ENCODE results near the gene TUT4. TPM values are rescaled to one million over a fixed set of nuclear protein-coding genes. Genes with fewer than 3 reads are reported as not detected.

Gene TUT4
- total and polyA plus RNA-seq, 9 donors, result 35.6 to 90.5 (median 65.2) TPM

DNA sequence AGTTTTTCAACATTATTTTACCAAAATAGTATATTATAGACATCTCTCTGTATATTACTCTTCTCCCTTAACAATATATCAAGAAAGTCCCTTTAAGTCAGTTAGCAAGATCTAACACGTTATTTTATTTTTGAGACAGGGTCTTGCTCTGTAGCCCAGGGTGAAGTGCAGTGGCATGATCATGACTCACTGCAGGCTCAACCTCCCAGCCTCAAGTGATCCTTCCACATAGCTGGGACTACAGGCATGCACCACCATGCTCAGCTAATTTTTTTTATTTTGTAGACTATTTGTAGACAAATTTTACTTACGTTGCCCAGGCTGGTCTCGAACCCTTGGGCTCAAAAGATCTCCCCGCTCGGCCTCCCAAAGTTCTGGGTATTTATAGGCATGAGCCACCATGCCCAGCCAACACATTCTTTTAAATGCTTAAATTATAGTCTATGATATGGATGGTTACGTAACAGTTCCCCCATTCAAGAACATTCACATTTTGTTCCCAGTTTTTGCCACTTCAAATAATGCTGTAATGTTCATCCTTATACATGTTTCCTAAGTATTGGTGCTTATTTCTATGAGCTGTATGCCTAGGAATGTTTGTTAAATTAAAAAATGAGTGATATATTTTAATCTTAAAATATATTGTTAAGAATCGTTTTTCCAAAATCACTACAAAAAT is 70.4 kb downstream of the TUT4 start:
- H3K4me3 ChIP-seq, result no peak overlapping the region
- no peak for TF ChIP-seq POLR2A (IDR thresholded peaks at IDR 0.05)
- TF ChIP-seq EP300 (IDR thresholded peaks at IDR 0.05), result no peak
- TF ChIP-seq, protein P1, sequence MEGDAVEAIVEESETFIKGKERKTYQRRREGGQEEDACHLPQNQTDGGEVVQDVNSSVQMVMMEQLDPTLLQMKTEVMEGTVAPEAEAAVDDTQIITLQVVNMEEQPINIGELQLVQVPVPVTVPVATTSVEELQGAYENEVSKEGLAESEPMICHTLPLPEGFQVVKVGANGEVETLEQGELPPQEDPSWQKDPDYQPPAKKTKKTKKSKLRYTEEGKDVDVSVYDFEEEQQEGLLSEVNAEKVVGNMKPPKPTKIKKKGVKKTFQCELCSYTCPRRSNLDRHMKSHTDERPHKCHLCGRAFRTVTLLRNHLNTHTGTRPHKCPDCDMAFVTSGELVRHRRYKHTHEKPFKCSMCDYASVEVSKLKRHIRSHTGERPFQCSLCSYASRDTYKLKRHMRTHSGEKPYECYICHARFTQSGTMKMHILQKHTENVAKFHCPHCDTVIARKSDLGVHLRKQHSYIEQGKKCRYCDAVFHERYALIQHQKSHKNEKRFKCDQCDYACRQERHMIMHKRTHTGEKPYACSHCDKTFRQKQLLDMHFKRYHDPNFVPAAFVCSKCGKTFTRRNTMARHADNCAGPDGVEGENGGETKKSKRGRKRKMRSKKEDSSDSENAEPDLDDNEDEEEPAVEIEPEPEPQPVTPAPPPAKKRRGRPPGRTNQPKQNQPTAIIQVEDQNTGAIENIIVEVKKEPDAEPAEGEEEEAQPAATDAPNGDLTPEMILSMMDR (IDR thresholded peaks at IDR 0.05), result no peak
- H3K27ac ChIP-seq, result no peak overlapping the region
- intact Hi-C loops (cut with DNase I), result no loop called here
- DNase-seq, result no peak
- 95 to 98% (median 97%) methylated on average over 7 of the region's 7 CpGs for WGBS, 3 donors
- H3K4me1 ChIP-seq (ENCODE audit: insufficient read depth), result no peaks in the 10 kb centered on the region
- H3K27me3 ChIP-seq, result no peaks in the 10 kb centered on the region
- H3K36me3 ChIP-seq, result no peaks in the 10 kb centered on the region
- no peaks in the 10 kb centered on the region for H3K9me3 ChIP-seq

DNA sequence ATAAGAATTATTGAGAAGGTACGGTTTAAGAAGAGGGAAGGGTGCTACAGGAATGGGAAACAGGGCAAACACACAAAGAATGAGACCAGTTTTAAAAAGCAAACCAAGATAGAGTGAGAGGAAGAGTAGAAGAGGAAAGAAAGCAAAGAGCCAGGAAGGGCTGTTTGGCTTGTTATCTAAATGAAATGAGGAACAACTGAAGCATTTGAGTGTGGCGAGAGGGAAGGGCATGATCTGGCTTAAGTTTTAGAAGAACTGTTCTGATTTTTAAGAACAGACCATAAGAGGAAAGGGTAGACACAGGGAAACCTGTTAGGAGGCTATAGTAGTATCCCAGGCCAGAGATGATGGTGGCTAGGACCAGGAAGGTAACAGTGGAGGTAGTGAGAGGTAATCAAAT is 73.8 kb downstream of the TUT4 start:
- 91 to 94% (median 93%) methylated on average over 2 of the region's 2 CpGs for WGBS, 3 donors
- Histone ChIP-seq H3K36me3 (no peaks in the 10 kb centered on the region), H3K27ac (no peak overlapping the region)

DNA sequence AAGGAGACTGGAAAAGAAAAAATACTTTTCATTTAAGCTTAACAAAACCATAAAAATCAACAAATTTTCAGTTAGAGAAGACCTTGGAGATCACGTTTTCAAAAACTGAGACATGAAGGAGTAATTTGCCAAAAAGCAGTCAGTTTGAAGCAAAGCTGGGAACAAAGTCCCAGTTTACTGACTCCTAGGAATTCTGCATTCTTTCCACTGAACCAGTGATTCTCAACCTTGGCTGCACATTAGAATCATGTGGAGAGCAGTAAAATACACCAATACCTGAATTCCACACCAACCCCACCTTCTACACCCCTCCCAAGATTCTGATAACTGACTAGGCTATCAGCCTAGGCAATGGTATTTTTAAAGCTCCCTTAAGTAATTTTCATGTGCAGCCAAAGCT is 75.0 kb downstream of the TUT4 start:
- no peak for DNase-seq
- Histone ChIP-seq H3K27me3 (no peaks in the 10 kb centered on the region), H3K27ac (no peak overlapping the region), H3K9me3 (no peaks in the 10 kb centered on the region), H3K4me3 (no peak overlapping the region), H3K36me3 (no peaks in the 10 kb centered on the region), H3K4me1 (ENCODE audit: insufficient read depth) (no peaks in the 10 kb centered on the region)
- TF ChIP-seq POLR2A (IDR thresholded peaks at IDR 0.05), result no peak
- no peak for TF ChIP-seq EP300 (IDR thresholded peaks at IDR 0.05)
- TF ChIP-seq, protein P1 (IDR thresholded peaks at IDR 0.05), result no peak
- intact Hi-C loops (cut with DNase I), result no loop called here
- WGBS, 3 donors, result 36 to 72% (median 48%) methylated on average over 1 of the region's 1 CpG

More for the DNA sequence above, 73.8 kb downstream of the TUT4 start:
- no peak for TF ChIP-seq POLR2A (IDR thresholded peaks at IDR 0.05)
- TF ChIP-seq, protein P1 (IDR thresholded peaks at IDR 0.05), result no peak
- TF ChIP-seq EP300 (IDR thresholded peaks at IDR 0.05), result no peak
- H3K4me3 ChIP-seq, result no peak overlapping the region
- intact Hi-C loops (cut with DNase I), result no loop called here
- no peaks in the 10 kb centered on the region for H3K9me3 ChIP-seq
- no peak for DNase-seq
- no peaks in the 10 kb centered on the region for H3K4me1 ChIP-seq (ENCODE audit: insufficient read depth)
- H3K27me3 ChIP-seq, result no peaks in the 10 kb centered on the region

DNA sequence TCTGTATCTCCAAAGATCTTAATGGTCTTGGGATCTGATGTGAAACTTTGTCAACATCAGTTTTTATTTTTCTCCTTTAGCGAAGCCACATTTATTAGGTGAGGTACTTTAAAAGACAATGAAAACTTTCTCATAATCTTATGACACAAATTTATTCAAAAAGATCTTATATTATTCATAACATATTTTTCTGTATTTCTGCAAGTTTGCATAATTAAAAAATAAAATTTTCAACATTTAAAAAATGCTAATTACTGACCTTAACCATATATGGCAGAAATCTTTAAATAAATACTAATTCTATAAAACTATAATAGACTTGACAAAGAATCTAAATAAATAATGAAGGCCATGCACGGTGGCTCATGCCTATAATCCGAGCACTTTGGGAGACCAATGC is 75.9 kb downstream of the TUT4 start:
- Histone ChIP-seq H3K36me3 (no peaks in the 10 kb centered on the region), H3K4me3 (no peak overlapping the region), H3K27ac (no peak overlapping the region), H3K9me3 (no peaks in the 10 kb centered on the region), H3K27me3 (no peaks in the 10 kb centered on the region), H3K4me1 (ENCODE audit: insufficient read depth) (no peaks in the 10 kb centered on the region)
- intact Hi-C loops (cut with DNase I), result no loop called here
- WGBS, 3 donors, result 93 to 94% (median 93%) methylated on average over 3 of the region's 3 CpGs
- no peak for DNase-seq
- no peak for TF ChIP-seq EP300 (IDR thresholded peaks at IDR 0.05)
- TF ChIP-seq, protein P1 (IDR thresholded peaks at IDR 0.05), result no peak
- TF ChIP-seq POLR2A (IDR thresholded peaks at IDR 0.05), result no peak

Measured in ovary (tissue), 9 donors.